GM20000 (cell line): ENCODE measurements around the gene NAB2.

Source experiments
- DNase-seq: peaks from one replicate; pipeline ENCODE4 v3.0.0; 2012; ENCODE audit warnings: low spot score
- CTCF ChIP-seq: IDR thresholded peaks from 2 replicates; pipeline ENCODE4 v1.5.1; 2012; ENCODE audit warnings: mild to moderate bottlenecking, control low read depth; ENCODE audit errors: extremely low read depth, missing control alignments

The NAB2 gene

GRCh38 chr12:57091638-57092528 lies 3.0 kb downstream of the NAB2 start:
- no peak for DNase-seq
- TF ChIP-seq CTCF: no peak

- DNase-seq: peak; percentile 5
- no peak for TF ChIP-seq CTCF
These were observed 3.6 kb downstream of the NAB2 start for GRCh38 chr12:57092529-57092862.

GRCh38 chr12:57092876-57093414 lies 4.0 kb downstream of the NAB2 start:
- no peak for DNase-seq
- TF ChIP-seq CTCF: no peak

GRCh38 chr12:57093415-57094207 lies 4.7 kb downstream of the NAB2 start:
- peak; percentile 81 for TF ChIP-seq CTCF
- DNase-seq: peak; percentile 88

GRCh38 chr12:57094208-57095160 lies 5.6 kb downstream of the NAB2 start:
- peak; percentile 18 for DNase-seq
- TF ChIP-seq CTCF: no peak

GRCh38 chr12:57095440-57095839 lies 6.5 kb downstream of the NAB2 start:
- peak; percentile 4 for DNase-seq
- TF ChIP-seq CTCF: no peak
